ENCODE results near the gene ASTN2. TPM values are rescaled to one million over a fixed set of nuclear protein-coding genes. Genes with fewer than 3 reads are reported as not detected.

The ASTN2 gene
- total RNA-seq, 4 donors from 2014 or later, result 3.2 to 7.0 (median 5.4) TPM

- TF ChIP-seq CTCF (IDR thresholded peaks at IDR 0.05; ENCODE audit: low read depth), result no peak
These were observed 829.7 kb downstream of the ASTN2 start for GRCh38 chr9:116585204-116585603.

- no peak for TF ChIP-seq CTCF (IDR thresholded peaks at IDR 0.05; ENCODE audit: low read depth)
These were observed 834.0 kb downstream of the ASTN2 start for GRCh38 chr9:116580853-116581252.

- no peak for TF ChIP-seq CTCF (IDR thresholded peaks at IDR 0.05; ENCODE audit: low read depth)
These were observed 838.5 kb downstream of the ASTN2 start for GRCh38 chr9:116576386-116576785.

- no peak for TF ChIP-seq CTCF (IDR thresholded peaks at IDR 0.05; ENCODE audit: low read depth)
These were observed 840.7 kb downstream of the ASTN2 start for GRCh38 chr9:116574027-116574679.

- TF ChIP-seq CTCF (IDR thresholded peaks at IDR 0.05; ENCODE audit: low read depth), result no peak
These were observed 842.6 kb downstream of the ASTN2 start for GRCh38 chr9:116572095-116572748.

GRCh38 chr9:116569111-116569510, 845.7 kb downstream of the ASTN2 start:
- TF ChIP-seq CTCF (IDR thresholded peaks at IDR 0.05; ENCODE audit: low read depth), result no peak

GRCh38 chr9:116566677-116567488, 848.0 kb downstream of the ASTN2 start:
- TF ChIP-seq CTCF (IDR thresholded peaks at IDR 0.05; ENCODE audit: low read depth), result no peak
